ENCODE measurements around the gene PRDM16. TPM values are rescaled to one million over a fixed set of nuclear protein-coding genes. Genes with fewer than 3 reads are reported as not detected.

PRDM16 gene
- total and polyA plus RNA-seq, 2 of the 13 experiments (the other 11 are each of a cell fraction or from before 2014, with no cell fraction given): 0.15 to 0.81 TPM

DNA sequence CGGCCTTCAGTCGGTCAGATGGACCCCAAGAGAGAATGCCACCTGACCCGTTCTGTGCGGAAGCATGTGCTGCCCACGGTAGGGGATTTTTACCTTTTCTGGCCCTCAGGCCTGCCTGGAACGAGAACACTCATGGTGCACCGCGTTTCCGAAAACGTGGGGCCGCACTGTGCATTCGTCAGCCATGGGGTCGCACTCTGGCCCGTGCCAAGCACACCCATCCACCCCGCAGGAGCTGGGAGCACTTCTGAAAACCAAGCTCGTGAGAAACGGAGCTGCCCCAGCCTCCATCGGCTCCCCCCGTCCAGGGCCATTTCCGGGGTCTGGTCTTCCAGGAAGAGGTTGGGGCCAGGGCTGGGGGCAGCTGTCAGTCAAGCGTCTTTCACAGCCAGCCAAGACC is 72.8 kb downstream of the PRDM16 start:
- no TSS peak for BruUV-seq (replicated peaks)

More for the DNA sequence above, 72.8 kb downstream of the PRDM16 start:
- Histone ChIP-seq H3K36me3 (replicated peaks in 1 of 2; ENCODE audit: control insufficient read depth in 1 of 2, insufficient read depth in 2 of 2, low read length in 2 of 2) (no peaks in the 10 kb centered on the region), H3K4me3 (replicated peaks in 1 of 3; ENCODE audit: insufficient read depth in 1 of 3, low read depth in 2 of 3, low read length in 3 of 3) (no peak overlapping the region), H3K79me2 (ENCODE audit: insufficient read depth, low read length) (no peaks in the 10 kb centered on the region), H4K20me1 (ENCODE audit: insufficient read depth, low read length) (no peaks in the 10 kb centered on the region), H3K27me3 (ENCODE audit: control insufficient read depth in 1 of 2, insufficient read depth in 2 of 2, low read length in 2 of 2) (peaks cover 0 to 2% of the 10 kb centered on the region in 2 experiments; a peak in 1 of 5 replicates), H3K4me1 (ENCODE audit: insufficient read depth, low read length) (peaks cover 36% of the 10 kb centered on the region), H3K9me3 (ENCODE audit: low read length) (no peaks in the 10 kb centered on the region), H3K4me2 (ENCODE audit: low read depth, low read length) (no peak overlapping the region), H2AFZ (ENCODE audit: low read length) (no peak overlapping the region), H3K27ac (ENCODE audit: extremely low read length, insufficient read depth, low read length) (no peak overlapping the region), H3K9ac (ENCODE audit: insufficient read depth, low read depth, low read length) (no peak overlapping the region)
- CTCF ChIA-PET (ENCODE audit: low intra/inter-chr PET ratio, low total read pairs): no interaction called here
- DNase-seq (ENCODE audit: low spot score) (no peak), ATAC-seq (no peak), FAIRE-seq (no peak)
- intact Hi-C loops (cut with micrococcal nuclease; ENCODE audit: unreplicated experiment): no loop called here
- in situ Hi-C loops (cut with HindIII; ENCODE audit: extremely low pct_ligation_motif_present, low pct_unique_long_range_greater_than_20kb): no loop called here
- POLR2A ChIA-PET: no interaction called here
- 79% methylated on average over 9 of the region's 21 CpGs for WGBS (ENCODE audit: low lambda C conversion rate)
- TF ChIP-seq CBX5 (CRISPR knock-in tag; IDR thresholded peaks at IDR 0.05; ENCODE audit: borderline replicate concordance) (no peak), NR2C2 (CRISPR knock-in tag; IDR thresholded peaks at IDR 0.05; ENCODE audit: borderline replicate concordance) (no peak), KAT2B (IDR thresholded peaks at IDR 0.05; ENCODE audit: borderline replicate concordance, low read depth, low read length) (no peak), ZNF33B (CRISPR knock-in tag; IDR thresholded peaks at IDR 0.05) (no peak), PRPF4 (IDR thresholded peaks at IDR 0.05; ENCODE audit: low read depth, low read length, poor library complexity, severe bottlenecking) (no peak), KLF11 (CRISPR knock-in tag; IDR thresholded peaks at IDR 0.05) (no peak), ZNF747 (CRISPR knock-in tag; IDR thresholded peaks at IDR 0.05; ENCODE audit: borderline replicate concordance) (no peak), SIX1 (CRISPR knock-in tag; IDR thresholded peaks at IDR 0.05; ENCODE audit: borderline replicate concordance) (no peak), GATAD1 (CRISPR knock-in tag; IDR thresholded peaks at IDR 0.05) (no peak), ZNF282 (IDR thresholded peaks at IDR 0.05; ENCODE audit: partially characterized antibody) (no peak), XBP1 (CRISPR knock-in tag; IDR thresholded peaks at IDR 0.05) (no peak), ZNF660 (CRISPR knock-in tag; IDR thresholded peaks at IDR 0.05; ENCODE audit: borderline replicate concordance, low read depth) (no peak)
- TF ChIP-seq, protein P1, sequence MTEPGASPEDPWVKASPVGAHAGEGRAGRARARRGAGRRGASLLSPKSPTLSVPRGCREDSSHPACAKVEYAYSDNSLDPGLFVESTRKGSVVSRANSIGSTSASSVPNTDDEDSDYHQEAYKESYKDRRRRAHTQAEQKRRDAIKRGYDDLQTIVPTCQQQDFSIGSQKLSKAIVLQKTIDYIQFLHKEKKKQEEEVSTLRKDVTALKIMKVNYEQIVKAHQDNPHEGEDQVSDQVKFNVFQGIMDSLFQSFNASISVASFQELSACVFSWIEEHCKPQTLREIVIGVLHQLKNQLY (CRISPR knock-in tag; IDR thresholded peaks at IDR 0.05): no peak
- TF ChIP-seq, protein P2, sequence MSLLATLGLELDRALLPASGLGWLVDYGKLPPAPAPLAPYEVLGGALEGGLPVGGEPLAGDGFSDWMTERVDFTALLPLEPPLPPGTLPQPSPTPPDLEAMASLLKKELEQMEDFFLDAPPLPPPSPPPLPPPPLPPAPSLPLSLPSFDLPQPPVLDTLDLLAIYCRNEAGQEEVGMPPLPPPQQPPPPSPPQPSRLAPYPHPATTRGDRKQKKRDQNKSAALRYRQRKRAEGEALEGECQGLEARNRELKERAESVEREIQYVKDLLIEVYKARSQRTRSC (CRISPR knock-in tag; IDR thresholded peaks at IDR 0.05; ENCODE audit: low read depth): no peak
- TF ChIP-seq, protein P3, sequence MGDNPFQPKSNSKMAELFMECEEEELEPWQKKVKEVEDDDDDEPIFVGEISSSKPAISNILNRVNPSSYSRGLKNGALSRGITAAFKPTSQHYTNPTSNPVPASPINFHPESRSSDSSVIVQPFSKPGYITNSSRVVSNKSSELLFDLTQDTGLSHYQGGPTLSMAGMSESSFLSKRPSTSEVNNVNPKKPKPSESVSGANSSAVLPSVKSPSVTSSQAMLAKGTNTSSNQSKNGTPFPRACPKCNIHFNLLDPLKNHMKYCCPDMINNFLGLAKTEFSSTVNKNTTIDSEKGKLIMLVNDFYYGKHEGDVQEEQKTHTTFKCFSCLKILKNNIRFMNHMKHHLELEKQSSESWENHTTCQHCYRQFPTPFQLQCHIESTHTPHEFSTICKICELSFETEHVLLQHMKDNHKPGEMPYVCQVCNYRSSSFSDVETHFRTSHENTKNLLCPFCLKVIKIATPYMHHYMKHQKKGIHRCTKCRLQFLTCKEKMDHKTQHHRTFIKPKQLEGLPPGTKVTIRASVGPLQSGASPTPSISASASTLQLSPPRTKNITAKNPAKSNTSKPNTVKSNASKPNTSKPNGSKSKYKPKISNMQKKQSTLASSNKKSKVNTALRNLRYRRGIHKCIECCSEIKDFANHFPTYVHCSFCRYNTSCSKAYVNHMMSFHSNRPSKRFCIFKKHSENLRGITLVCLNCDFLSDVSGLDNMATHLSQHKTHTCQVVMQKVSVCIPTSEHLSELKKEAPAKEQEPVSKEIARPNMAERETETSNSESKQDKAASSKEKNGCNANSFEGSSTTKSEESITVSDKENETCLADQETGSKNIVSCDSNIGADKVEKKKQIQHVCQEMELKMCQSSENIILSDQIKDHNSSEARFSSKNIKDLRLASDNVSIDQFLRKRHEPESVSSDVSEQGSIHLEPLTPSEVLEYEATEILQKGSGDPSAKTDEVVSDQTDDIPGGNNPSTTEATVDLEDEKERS (CRISPR knock-in tag; IDR thresholded peaks at IDR 0.05): no peak
